PC-3 (cell line): ENCODE measurements around the gene SERBP1. TPM values are rescaled to one million over a fixed set of nuclear protein-coding genes. Genes with fewer than 3 reads are reported as not detected.

Source experiments
- ATAC-seq: fragments of 200-7000 bp; cut with Tn5 transposase; 2 replicates; pipeline ENCODE4 v1.9.1; 2020; ENCODE audit warnings: mild to moderate bottlenecking, moderate library complexity
- BruUV-seq: library from RNA; stranded (reverse); fragments of 400-500 nt; replicated peaks from 2 replicates; lab custom pipeline; 2021; lab: Mats Ljungman, UMichigan
- CTCF ChIA-PET: fragments of 300-600 bp; sonication (Branson Sonifier 250); formaldehyde crosslinking; loops from one replicate; lab custom pipeline; 2022; ENCODE audit warnings: antibody characterized with exemption; lab: Charles Lee
- POLR2A ChIA-PET: fragments of 300-600 bp; sonication (Branson Sonifier 250); formaldehyde crosslinking; loops from one replicate; lab custom pipeline; 2022; ENCODE audit warnings: antibody characterized with exemption; ENCODE audit not compliant: unreplicated experiment; lab: Charles Lee
- DNase-seq: peaks from one replicate; pipeline ENCODE4 v3.0.0-alpha.2; 2015
- H2AFZ ChIP-seq: fragments of 300-600 bp; sonication (generic); 2 replicates; pipeline ENCODE4 v1.6.0; 2016; ENCODE audit warnings: antibody characterized with exemption, low read length
- H3F3A ChIP-seq: fragments of 300-600 bp; sonication (generic); one replicate; pipeline ENCODE4 v1.6.0; 2017; ENCODE audit warnings: antibody characterized with exemption, low read length, control low read depth, mild to moderate bottlenecking; ENCODE audit not compliant: unreplicated experiment
- H3K27ac ChIP-seq: fragments of 300-600 bp; sonication (generic); 2 replicates; pipeline ENCODE4 v1.5.1; 2016; ENCODE audit warnings: mild to moderate bottlenecking, low read length
- H3K27me3 ChIP-seq: fragments of 300-600 bp; sonication (generic); 2 replicates; pipeline ENCODE4 v1.6.1; 2016; ENCODE audit warnings: low read length, mixed read lengths
- H3K36me3 ChIP-seq: fragments of 300-600 bp; sonication (generic); 2 replicates; pipeline ENCODE4 v1.6.1; 2016; ENCODE audit warnings: low read depth, mixed run types, low read length, mixed read lengths
- H3K4me1 ChIP-seq: fragments of 300-600 bp; sonication (generic); 2 replicates; pipeline ENCODE4 v1.5.1; 2016; ENCODE audit warnings: low read length; ENCODE audit not compliant: insufficient read depth
- H3K4me2 ChIP-seq: fragments of 300-600 bp; sonication (generic); 2 replicates; pipeline ENCODE4 v1.6.0; 2016; ENCODE audit warnings: low read length
- H3K4me3 ChIP-seq: fragments of 300-600 bp; sonication (generic); 2 replicates; pipeline ENCODE4 v1.5.1; 2016; ENCODE audit warnings: mild to moderate bottlenecking, low read length, mixed read lengths
- H3K79me2 ChIP-seq: fragments of 300-600 bp; sonication (generic); 2 replicates; pipeline ENCODE4 v1.6.1; 2017; ENCODE audit warnings: low read length, mixed read lengths
- H3K9ac ChIP-seq: fragments of 300-600 bp; sonication (generic); 2 replicates; pipeline ENCODE4 v1.6.0; 2016; ENCODE audit warnings: mild to moderate bottlenecking, low read length
- H3K9me2 ChIP-seq: fragments of 300-600 bp; sonication (generic); replicated peaks from 2 replicates; pipeline ENCODE4 v1.6.1; 2016; ENCODE audit warnings: mixed run types, low read length, mixed read lengths
- H3K9me3 ChIP-seq: fragments of 300-600 bp; sonication (generic); 2 replicates; pipeline ENCODE4 v1.6.1; 2016; ENCODE audit warnings: low read length, mixed read lengths
- H4K20me1 ChIP-seq: fragments of 300-600 bp; sonication (generic); 2 replicates; pipeline ENCODE4 v1.6.1; 2016; ENCODE audit warnings: low read length, mixed read lengths
- EZH2 ChIP-seq: fragments of 300-600 bp; sonication (generic); IDR thresholded peaks from one replicate; pipeline ENCODE4 v1.6.1; 2017; ENCODE audit warnings: antibody characterized with exemption, mild to moderate bottlenecking, low read length; ENCODE audit not compliant: unreplicated experiment
- EZH2phosphoT487 ChIP-seq: fragments of 300-600 bp; sonication (generic); IDR thresholded peaks from 2 replicates; pipeline ENCODE4 v1.6.1; 2018; ENCODE audit warnings: mild to moderate bottlenecking, antibody characterized with exemption, low read length, borderline replicate concordance
- intact Hi-C: fragments of 100-400 bp; cut with micrococcal nuclease; formaldehyde crosslinking; loops from 2 replicates; pipeline ENCODE4 v1.9.0; 2023
- total RNA-seq: library from RNA; depleted of rRNA; stranded (reverse); fragments of >200 nt; gene quantifications from 2 replicates; pipeline ENCODE4 v1.2.3, GENCODE V29; 2014
- TF ChIP-seq, protein P1 (sequence below): fragments of 300-600 bp; sonication (generic); conservative IDR thresholded peaks from 2 replicates; pipeline ENCODE4 v1.5.1; 2017; ENCODE audit warnings: antibody characterized with exemption, low read depth, mild to moderate bottlenecking, low read length

SERBP1 gene
- total RNA-seq, 1 experiment from 2014 or later = 256 TPM

DNA sequence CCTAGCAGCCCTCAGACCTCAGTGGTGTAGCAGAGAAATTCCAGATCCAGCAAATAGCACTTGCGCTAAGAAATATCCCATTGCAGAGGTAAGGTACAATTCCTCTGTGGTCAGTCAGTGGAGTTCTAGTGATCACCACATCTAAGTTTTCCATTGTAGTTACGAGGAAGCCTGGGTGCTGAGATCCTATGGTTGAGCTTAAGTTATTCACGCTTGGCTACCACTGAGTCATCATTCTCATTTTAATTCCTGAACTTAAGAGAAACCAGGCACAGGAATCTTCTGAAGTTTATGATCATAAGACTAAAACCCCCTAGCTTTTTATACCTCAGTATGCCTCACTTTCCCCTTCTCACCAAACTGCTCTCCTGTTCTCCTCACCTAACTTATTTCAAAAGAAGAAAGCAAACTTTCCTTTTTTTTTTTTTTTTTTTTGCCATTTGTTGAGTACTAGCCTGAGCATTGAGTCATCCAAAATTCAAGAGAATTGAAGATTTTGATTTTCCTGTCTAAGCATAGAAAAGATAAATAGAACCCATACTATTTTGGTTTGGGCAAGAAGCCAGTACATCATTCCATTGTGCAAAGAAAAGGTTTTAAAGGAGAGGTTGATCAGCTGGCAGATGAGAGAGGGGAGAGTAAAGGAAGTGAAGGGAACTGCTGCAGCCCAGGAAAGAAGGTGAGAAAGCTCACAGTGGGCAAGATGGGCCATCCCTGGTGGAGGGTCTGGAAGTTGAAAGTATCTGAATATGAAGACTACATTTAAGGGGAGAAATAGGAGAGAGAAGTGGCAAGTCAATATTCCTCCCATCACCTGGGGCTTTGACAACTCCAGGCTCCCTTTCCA lies 39.9 kb downstream of the SERBP1 start:
- no peak overlapping the region for H3K4me2 ChIP-seq
- CTCF ChIA-PET = no interaction called here

DNA sequence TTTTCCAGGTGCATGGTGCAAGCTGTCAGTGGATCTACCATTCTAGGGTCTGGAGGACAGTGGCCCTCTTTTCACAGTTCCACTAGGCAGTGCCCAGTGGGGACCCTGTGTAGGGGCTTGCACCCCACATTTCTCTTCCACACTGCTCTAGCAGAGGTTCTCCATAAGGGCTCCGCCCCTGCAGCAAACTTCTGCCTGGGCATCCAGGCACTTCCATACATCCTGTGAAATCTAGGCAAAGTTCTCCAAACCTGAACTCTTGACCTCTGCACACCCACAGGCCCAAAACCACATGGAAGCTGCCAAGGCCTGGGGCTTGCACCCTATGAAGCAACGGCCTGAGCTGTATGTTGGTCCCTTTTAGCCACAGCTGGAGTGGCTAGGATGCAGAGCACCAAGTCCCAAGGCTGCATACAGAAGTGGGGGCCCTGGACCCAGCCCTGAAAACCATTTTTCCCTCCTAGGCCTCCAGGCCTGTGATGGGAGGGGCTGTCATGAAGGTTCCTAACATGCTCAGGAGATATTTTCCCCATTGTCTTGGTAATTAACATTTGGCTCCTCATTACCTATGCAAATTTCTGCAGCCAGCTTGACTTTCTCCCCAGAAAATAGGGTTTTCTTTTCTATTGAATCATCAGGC lies 46.1 kb downstream of the SERBP1 start:
- ChIA-PET POLR2A (no interaction called here), CTCF (no interaction called here)
- Histone ChIP-seq H3K27ac (no peak overlapping the region), H3K36me3 (peaks cover 21% of the 10 kb centered on the region), H3K4me2 (no peak overlapping the region), H3K4me3 (no peak overlapping the region), H2AFZ (no peak overlapping the region), H3K9ac (no peak overlapping the region), H3K4me1 (no peaks in the 10 kb centered on the region), H3K9me2 (no peaks in the 10 kb centered on the region), H3F3A (no peaks in the 10 kb centered on the region), H3K79me2 (no peaks in the 10 kb centered on the region), H3K9me3 (no peaks in the 10 kb centered on the region), H3K27me3 (no peaks in the 10 kb centered on the region), H4K20me1 (no peaks in the 10 kb centered on the region)
- ATAC-seq (no peak), DNase-seq (no peak)
- intact Hi-C loops = no loop called here
- no peak for TF ChIP-seq EZH2phosphoT487
- no TSS peak for BruUV-seq

More for the DNA sequence above, 39.9 kb downstream of the SERBP1 start:
- H3K4me1 ChIP-seq = no peaks in the 10 kb centered on the region
- no peaks in the 10 kb centered on the region for H3K27me3 ChIP-seq
- H3K4me3 ChIP-seq = no peak overlapping the region
- H4K20me1 ChIP-seq = no peaks in the 10 kb centered on the region
- no peaks in the 10 kb centered on the region for H3K9me3 ChIP-seq
- TF ChIP-seq, protein P1, sequence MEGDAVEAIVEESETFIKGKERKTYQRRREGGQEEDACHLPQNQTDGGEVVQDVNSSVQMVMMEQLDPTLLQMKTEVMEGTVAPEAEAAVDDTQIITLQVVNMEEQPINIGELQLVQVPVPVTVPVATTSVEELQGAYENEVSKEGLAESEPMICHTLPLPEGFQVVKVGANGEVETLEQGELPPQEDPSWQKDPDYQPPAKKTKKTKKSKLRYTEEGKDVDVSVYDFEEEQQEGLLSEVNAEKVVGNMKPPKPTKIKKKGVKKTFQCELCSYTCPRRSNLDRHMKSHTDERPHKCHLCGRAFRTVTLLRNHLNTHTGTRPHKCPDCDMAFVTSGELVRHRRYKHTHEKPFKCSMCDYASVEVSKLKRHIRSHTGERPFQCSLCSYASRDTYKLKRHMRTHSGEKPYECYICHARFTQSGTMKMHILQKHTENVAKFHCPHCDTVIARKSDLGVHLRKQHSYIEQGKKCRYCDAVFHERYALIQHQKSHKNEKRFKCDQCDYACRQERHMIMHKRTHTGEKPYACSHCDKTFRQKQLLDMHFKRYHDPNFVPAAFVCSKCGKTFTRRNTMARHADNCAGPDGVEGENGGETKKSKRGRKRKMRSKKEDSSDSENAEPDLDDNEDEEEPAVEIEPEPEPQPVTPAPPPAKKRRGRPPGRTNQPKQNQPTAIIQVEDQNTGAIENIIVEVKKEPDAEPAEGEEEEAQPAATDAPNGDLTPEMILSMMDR = no peak
- no peak for TF ChIP-seq EZH2
- H3K27ac ChIP-seq = no peak overlapping the region
- intact Hi-C loops = no loop called here
- H3F3A ChIP-seq = no peaks in the 10 kb centered on the region
- ATAC-seq (peak; percentile 27; the same call in 1 of the 2 replicates), DNase-seq (peak; percentile 35)
- no peak overlapping the region for H2AFZ ChIP-seq
- H3K79me2 ChIP-seq = no peaks in the 10 kb centered on the region
- no peak overlapping the region for H3K9ac ChIP-seq
- no TSS peak for BruUV-seq
- H3K36me3 ChIP-seq = peaks cover 26% of the 10 kb centered on the region
- no peaks in the 10 kb centered on the region for H3K9me2 ChIP-seq
- POLR2A ChIA-PET = no interaction called here

DNA sequence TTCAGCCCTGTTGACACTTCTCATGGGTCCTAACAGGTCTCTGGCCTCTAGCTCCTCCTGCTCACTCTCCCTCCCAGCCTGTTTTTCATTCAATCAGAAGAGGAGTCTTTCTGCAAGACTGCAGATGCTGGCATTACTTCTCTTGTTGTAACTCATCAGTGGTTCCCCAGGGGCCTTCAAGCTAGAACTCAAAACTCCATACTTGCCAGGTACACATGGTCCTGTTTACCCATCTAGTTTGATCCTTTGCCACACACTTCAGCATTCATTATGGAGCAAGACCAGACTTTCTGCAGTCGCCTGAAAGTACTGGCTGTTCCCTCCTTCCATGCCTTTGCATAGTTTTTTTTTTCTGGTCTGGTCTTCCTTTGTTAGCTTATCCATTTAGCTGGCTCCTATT lies 47.9 kb downstream of the SERBP1 start:
- ATAC-seq (no peak), DNase-seq (no peak)
- Histone ChIP-seq H3F3A (no peaks in the 10 kb centered on the region), H3K9me3 (no peaks in the 10 kb centered on the region), H3K27ac (no peak overlapping the region), H3K79me2 (no peaks in the 10 kb centered on the region), H3K9ac (no peak overlapping the region), H2AFZ (no peak overlapping the region), H4K20me1 (no peaks in the 10 kb centered on the region), H3K36me3 (peaks cover 15% of the 10 kb centered on the region), H3K4me3 (no peak overlapping the region), H3K27me3 (no peaks in the 10 kb centered on the region), H3K4me1 (no peaks in the 10 kb centered on the region), H3K9me2 (no peaks in the 10 kb centered on the region), H3K4me2 (no peak overlapping the region)
- BruUV-seq = no TSS peak
- intact Hi-C loops = no loop called here
- ChIA-PET CTCF (no interaction called here), POLR2A (no interaction called here)
- TF ChIP-seq EZH2 (no peak), EZH2phosphoT487 (no peak)
- TF ChIP-seq, protein P1 = no peak
